OCI-LY3 (cell line): ENCODE data around the gene PTPRM.

Experiments used
- H2AFZ ChIP-seq: fragments of 200-600, 300-600 bp; shearing (Covaris generic); 2 replicates; pipeline ENCODE4 v1.6.0; 2014; ENCODE audit warnings: antibody characterized with exemption, low read depth, low read length
- H3K27ac ChIP-seq: fragments of 200-600, 300-600 bp; sonication (generic); 2 replicates; pipeline ENCODE4 v1.5.1; 2014; ENCODE audit warnings: mild to moderate bottlenecking, low read length, moderate library complexity, mixed read lengths
- H3K27me3 ChIP-seq: fragments of 200-600, 300-600 bp; sonication (generic); 2 replicates; pipeline ENCODE4 v1.6.1; 2014; ENCODE audit warnings: low read depth, low read length, mixed read lengths
- H3K36me3 ChIP-seq: fragments of 200-600, 300-600 bp; sonication (generic); replicated peaks from 2 replicates; pipeline ENCODE3; 2014; ENCODE audit warnings: low read depth, low read length, mixed read lengths
- H3K4me1 ChIP-seq: fragments of 300-600, 200-600 bp; sonication (generic); 2 replicates; pipeline ENCODE4 v1.6.1; 2014; ENCODE audit warnings: low read length, mixed read lengths
- H3K4me2 ChIP-seq: fragments of 200-600, 300-600 bp; sonication (generic); 2 replicates; pipeline ENCODE4 v1.6.1; 2014; ENCODE audit warnings: low read length, mixed read lengths
- H3K4me3 ChIP-seq: fragments of 300-600, 200-600 bp; sonication (generic); 2 replicates; pipeline ENCODE4 v1.5.1; 2014; ENCODE audit warnings: antibody characterized with exemption, mild to moderate bottlenecking, low read length, moderate library complexity
- H3K79me2 ChIP-seq: fragments of 300-600, 200-600 bp; shearing (Covaris generic); 2 replicates; pipeline ENCODE4 v1.6.1; 2014; ENCODE audit warnings: mild to moderate bottlenecking, low read length, mixed read lengths
- H3K9ac ChIP-seq: fragments of 300-600, 200-600 bp; shearing (Covaris generic); 2 replicates; pipeline ENCODE4 v1.6.0; 2014; ENCODE audit warnings: mild to moderate bottlenecking, low read length, moderate library complexity
- H3K9me3 ChIP-seq: fragments of 200-600, 300-600 bp; shearing (Covaris generic); 2 replicates; pipeline ENCODE4 v1.6.1; 2014; ENCODE audit warnings: low read length, mixed read lengths; ENCODE audit not compliant: insufficient read depth
- H4K20me1 ChIP-seq: fragments of 200-600, 300-600 bp; sonication (generic); 2 replicates; pipeline ENCODE4 v1.6.1; 2016; ENCODE audit warnings: low read length, mixed read lengths; ENCODE audit not compliant: insufficient read depth
- EZH2phosphoT487 ChIP-seq: fragments of 200-600 bp; shearing (Covaris generic); IDR thresholded peaks from 2 replicates; pipeline ENCODE4 v1.6.1; 2018; ENCODE audit warnings: antibody characterized with exemption, mixed run types, low read depth
- TF ChIP-seq, protein P1 (sequence below): fragments of 200-600, 300-600 bp; sonication (generic); IDR thresholded peaks from 2 replicates; pipeline ENCODE4 v1.5.1; 2014; ENCODE audit warnings: antibody characterized with exemption, low read length, low read depth

PTPRM gene

DNA sequence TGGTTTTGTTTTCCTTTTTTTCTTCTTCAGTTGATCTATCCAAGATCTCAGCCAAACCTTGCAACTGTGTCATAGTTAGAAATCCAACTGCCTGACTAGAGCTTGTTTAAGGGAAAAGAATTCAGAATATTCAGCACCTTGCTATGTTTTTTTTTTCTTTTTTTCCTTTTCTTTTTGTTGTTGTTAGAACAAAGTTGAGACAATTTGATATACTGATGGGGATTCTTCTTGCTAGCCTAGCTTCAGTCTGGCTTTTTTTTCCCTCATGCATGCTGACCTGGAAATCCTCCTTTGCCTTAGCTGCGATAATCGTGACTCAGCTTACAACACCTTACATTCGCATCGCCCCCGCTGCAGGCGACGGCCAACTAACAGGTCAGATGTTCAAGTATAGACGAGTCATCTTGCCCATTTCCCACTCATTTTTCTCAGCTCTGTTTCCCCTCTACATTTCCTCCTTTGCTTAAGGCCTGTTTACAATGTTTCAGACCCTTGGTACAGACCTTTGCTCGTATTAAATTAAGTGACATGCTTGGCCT, 554.9 kb downstream of the PTPRM start:
- no peak overlapping the region for H3K27ac ChIP-seq
- H3K4me3 ChIP-seq = no peak overlapping the region

DNA sequence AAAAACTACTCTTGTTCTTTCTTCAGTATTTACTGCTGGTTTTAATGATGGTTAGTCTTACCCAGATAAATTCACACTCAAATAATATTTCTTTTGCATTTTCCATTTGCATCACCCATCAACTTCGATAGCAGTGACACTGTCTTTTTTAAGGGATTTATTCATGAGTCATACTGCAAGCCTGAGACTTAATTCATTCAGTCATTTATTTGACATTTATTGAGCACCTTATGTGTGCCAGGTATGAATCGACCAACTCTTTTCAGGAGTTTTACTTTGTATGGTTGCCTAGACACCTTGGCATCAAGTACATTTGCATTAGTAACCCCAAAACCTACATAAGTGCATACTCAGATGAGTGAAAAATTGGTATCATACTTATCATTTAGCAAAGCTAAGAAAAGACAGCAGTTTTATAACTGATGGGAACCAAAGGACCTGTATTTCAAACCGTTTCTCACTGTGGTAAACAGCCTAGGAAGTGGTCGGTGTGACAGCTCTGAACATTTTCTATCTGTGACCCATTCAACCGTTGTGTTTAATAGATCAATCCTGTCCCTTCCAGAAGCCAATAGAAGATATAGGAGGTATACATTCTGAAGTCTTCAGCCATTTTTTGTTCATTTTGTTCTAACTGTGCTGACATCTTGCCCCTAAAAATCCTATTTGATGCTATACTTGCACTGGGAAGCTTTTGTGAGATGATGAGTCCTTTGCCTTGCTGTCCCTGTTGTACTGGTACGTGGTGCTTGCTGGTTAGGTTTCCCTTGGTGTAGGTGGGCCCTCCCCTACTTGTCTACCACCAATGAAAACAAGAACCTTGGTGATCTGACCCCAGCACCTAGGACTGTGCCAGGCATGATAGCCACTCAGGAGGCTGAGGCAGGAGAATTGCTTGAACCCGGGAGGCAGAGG, 557.4 kb downstream of the PTPRM start:
- H3K4me3 ChIP-seq = no peak overlapping the region
- no peak overlapping the region for H3K27ac ChIP-seq

More for the DNA sequence above, 554.9 kb downstream of the PTPRM start:
- H3K9me3 ChIP-seq = no peaks in the 10 kb centered on the region
- H2AFZ ChIP-seq = no peak overlapping the region
- H3K9ac ChIP-seq = no peak overlapping the region
- H4K20me1 ChIP-seq = no peaks in the 10 kb centered on the region
- H3K27me3 ChIP-seq = no peaks in the 10 kb centered on the region
- H3K4me2 ChIP-seq = no peak overlapping the region
- no peaks in the 10 kb centered on the region for H3K36me3 ChIP-seq
- H3K4me1 ChIP-seq = no peaks in the 10 kb centered on the region
- no peak for TF ChIP-seq EZH2phosphoT487
- TF ChIP-seq, protein P1, sequence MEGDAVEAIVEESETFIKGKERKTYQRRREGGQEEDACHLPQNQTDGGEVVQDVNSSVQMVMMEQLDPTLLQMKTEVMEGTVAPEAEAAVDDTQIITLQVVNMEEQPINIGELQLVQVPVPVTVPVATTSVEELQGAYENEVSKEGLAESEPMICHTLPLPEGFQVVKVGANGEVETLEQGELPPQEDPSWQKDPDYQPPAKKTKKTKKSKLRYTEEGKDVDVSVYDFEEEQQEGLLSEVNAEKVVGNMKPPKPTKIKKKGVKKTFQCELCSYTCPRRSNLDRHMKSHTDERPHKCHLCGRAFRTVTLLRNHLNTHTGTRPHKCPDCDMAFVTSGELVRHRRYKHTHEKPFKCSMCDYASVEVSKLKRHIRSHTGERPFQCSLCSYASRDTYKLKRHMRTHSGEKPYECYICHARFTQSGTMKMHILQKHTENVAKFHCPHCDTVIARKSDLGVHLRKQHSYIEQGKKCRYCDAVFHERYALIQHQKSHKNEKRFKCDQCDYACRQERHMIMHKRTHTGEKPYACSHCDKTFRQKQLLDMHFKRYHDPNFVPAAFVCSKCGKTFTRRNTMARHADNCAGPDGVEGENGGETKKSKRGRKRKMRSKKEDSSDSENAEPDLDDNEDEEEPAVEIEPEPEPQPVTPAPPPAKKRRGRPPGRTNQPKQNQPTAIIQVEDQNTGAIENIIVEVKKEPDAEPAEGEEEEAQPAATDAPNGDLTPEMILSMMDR = no peak
- H3K79me2 ChIP-seq = no peaks in the 10 kb centered on the region

GRCh38 chr18:8130096-8130495, 563.0 kb downstream of the PTPRM start:
- Histone ChIP-seq H2AFZ (no peak overlapping the region), H3K27me3 (no peaks in the 10 kb centered on the region), H3K27ac (no peak overlapping the region), H3K4me3 (no peak overlapping the region), H3K79me2 (no peaks in the 10 kb centered on the region), H3K4me1 (no peaks in the 10 kb centered on the region), H3K9me3 (no peaks in the 10 kb centered on the region), H3K4me2 (no peak overlapping the region), H3K36me3 (no peaks in the 10 kb centered on the region), H4K20me1 (no peaks in the 10 kb centered on the region), H3K9ac (no peak overlapping the region)
- TF ChIP-seq EZH2phosphoT487 = no peak
- TF ChIP-seq, protein P1 = no peak

More for the DNA sequence above, 557.4 kb downstream of the PTPRM start:
- H3K4me2 ChIP-seq = no peak overlapping the region
- H4K20me1 ChIP-seq = no peaks in the 10 kb centered on the region
- H3K4me1 ChIP-seq = no peaks in the 10 kb centered on the region
- no peak overlapping the region for H2AFZ ChIP-seq
- H3K27me3 ChIP-seq = no peaks in the 10 kb centered on the region
- no peak overlapping the region for H3K9ac ChIP-seq
- H3K9me3 ChIP-seq = no peaks in the 10 kb centered on the region
- TF ChIP-seq, protein P1 = no peak
- no peak for TF ChIP-seq EZH2phosphoT487
- H3K79me2 ChIP-seq = no peaks in the 10 kb centered on the region
- no peaks in the 10 kb centered on the region for H3K36me3 ChIP-seq

GRCh38 chr18:8133032-8133431, 565.9 kb downstream of the PTPRM start:
- no peaks in the 10 kb centered on the region for H3K9me3 ChIP-seq

More at GRCh38 chr18:8133032-8133431, 565.9 kb downstream of the PTPRM start:
- H3K4me1 ChIP-seq = no peaks in the 10 kb centered on the region
- no peaks in the 10 kb centered on the region for H4K20me1 ChIP-seq
- H3K36me3 ChIP-seq = no peaks in the 10 kb centered on the region
- no peak overlapping the region for H3K27ac ChIP-seq
- TF ChIP-seq, protein P1 = no peak
- no peak for TF ChIP-seq EZH2phosphoT487
- H3K27me3 ChIP-seq = no peaks in the 10 kb centered on the region
- no peak overlapping the region for H3K9ac ChIP-seq
- no peak overlapping the region for H3K4me3 ChIP-seq
- no peaks in the 10 kb centered on the region for H3K79me2 ChIP-seq
- H2AFZ ChIP-seq = no peak overlapping the region
- H3K4me2 ChIP-seq = no peak overlapping the region
